GM21515 (cell line): ENCODE measurements around the gene SYT11.

ENCODE experiments used
- ATAC-seq: cut with Tn5 transposase; IDR thresholded peaks from one replicate; pipeline ENCODE4 v1.9.1; 2021; ENCODE audit not compliant: unreplicated experiment

Gene SYT11

GRCh38 chr1:155934097-155934935, 74.9 kb downstream of the SYT11 start, which contains the start of gene KHDC4:
Gene KHDC4 (minus strand): TSS chr1:155934413. CDS start chr1:155934373, 40 bp downstream.
- peak; percentile 88 for ATAC-seq
